Astrocyte (in vitro differentiated cells and primary cell): ENCODE results near the gene MYO7B. TPM values are rescaled to one million over a fixed set of nuclear protein-coding genes. Genes with fewer than 3 reads are reported as not detected.

Source experiments
- DNase-seq: peaks from one replicate; pipeline ENCODE4 v3.0.0-alpha.2; 2010; ENCODE audit warnings: low read depth
- FAIRE-seq: peaks from 2 replicates; lab custom pipeline; 2011; peaks lifted over from hg19 to GRCh38; lab: Jason Lieb, UNC
- H2AFZ ChIP-seq: 2 replicates; pipeline ENCODE4 v1.6.0; 2012; ENCODE audit warnings: low read depth, low read length, inconsistent platforms
- H3K27ac ChIP-seq: 2 replicates; pipeline ENCODE4 v1.5.1; 2011; ENCODE audit warnings: low read depth, low read length, inconsistent platforms
- H3K27me3 ChIP-seq: 2 replicates; pipeline ENCODE4 v1.6.0; 2011; ENCODE audit warnings: low read length, inconsistent platforms; ENCODE audit not compliant: insufficient read depth
- H3K36me3 ChIP-seq: 2 replicates; pipeline ENCODE4 v1.5.1; 2011; ENCODE audit warnings: low read length, inconsistent platforms; ENCODE audit not compliant: insufficient read depth
- H3K4me1 ChIP-seq: 2 replicates; pipeline ENCODE4 v1.5.1; 2011; ENCODE audit warnings: low read length, inconsistent platforms; ENCODE audit not compliant: insufficient read depth
- H3K4me2 ChIP-seq: 2 replicates; pipeline ENCODE4 v1.6.0; 2012; ENCODE audit warnings: low read length, inconsistent platforms
- H3K4me3 ChIP-seq: 2 replicates; pipeline ENCODE4 v1.5.1; 2011; ENCODE audit warnings: low read depth, mild to moderate bottlenecking, low read length, inconsistent platforms; ENCODE audit not compliant: insufficient read depth
- H3K79me2 ChIP-seq: 2 replicates; pipeline ENCODE4 v1.6.0; 2012; ENCODE audit warnings: mild to moderate bottlenecking, low read length, inconsistent platforms; ENCODE audit not compliant: insufficient read depth
- H3K9ac ChIP-seq: 2 replicates; pipeline ENCODE4 v1.6.0; 2012; ENCODE audit warnings: mild to moderate bottlenecking, low read length, inconsistent platforms
- H3K9me3 ChIP-seq: 2 replicates; pipeline ENCODE4 v1.5.1; 2012; ENCODE audit warnings: low read depth, mild to moderate bottlenecking, low read length, inconsistent platforms; ENCODE audit not compliant: insufficient read depth
- H4K20me1 ChIP-seq: 2 replicates; pipeline ENCODE4 v1.6.0; 2012; ENCODE audit warnings: low read length, inconsistent platforms; ENCODE audit not compliant: insufficient read depth
- H3K27ac Mint-ChIP-seq: one replicate; pipeline ENCODE4 v1.8.0; 2021; ENCODE audit warnings: mild to moderate bottlenecking, mixed read lengths; ENCODE audit not compliant: unreplicated experiment
- H3K27me3 Mint-ChIP-seq: one replicate; pipeline ENCODE4 v1.8.0; 2021; ENCODE audit warnings: low read depth, mixed read lengths; ENCODE audit not compliant: unreplicated experiment
- H3K36me3 Mint-ChIP-seq: one replicate; pipeline ENCODE4 v1.8.0; 2021; ENCODE audit warnings: low read depth, mixed read lengths; ENCODE audit not compliant: unreplicated experiment
- H3K4me1 Mint-ChIP-seq: one replicate; pipeline ENCODE4 v1.8.0; 2021; ENCODE audit warnings: low read depth, mixed read lengths; ENCODE audit not compliant: unreplicated experiment
- H3K4me3 Mint-ChIP-seq: one replicate; pipeline ENCODE4 v1.8.0; 2021; ENCODE audit warnings: mild to moderate bottlenecking, moderate library complexity, mixed read lengths; ENCODE audit not compliant: unreplicated experiment
- H3K9me3 Mint-ChIP-seq: one replicate; pipeline ENCODE4 v1.8.0; 2021; ENCODE audit warnings: mild to moderate bottlenecking, mixed read lengths; ENCODE audit not compliant: unreplicated experiment
- EZH2 ChIP-seq: IDR thresholded peaks from 2 replicates; pipeline ENCODE4 v1.6.1; 2012; ENCODE audit warnings: mild to moderate bottlenecking, low read length, inconsistent platforms; ENCODE audit not compliant: insufficient read depth
- total RNA-seq: library from RNA; stranded (reverse); gene quantifications from 2 replicates; pipeline ENCODE4 v1.2.1, GENCODE V29; 2021
- TF ChIP-seq, protein P1 (sequence below): IDR thresholded peaks from 2 replicates; pipeline ENCODE4 v1.5.1; 2011; ENCODE audit warnings: low read depth, mild to moderate bottlenecking, inconsistent platforms, low read length, moderate library complexity; ENCODE audit not compliant: insufficient read depth

The MYO7B gene
- total RNA-seq, 1 donor from 2014 or later: 0.77 TPM

DNA sequence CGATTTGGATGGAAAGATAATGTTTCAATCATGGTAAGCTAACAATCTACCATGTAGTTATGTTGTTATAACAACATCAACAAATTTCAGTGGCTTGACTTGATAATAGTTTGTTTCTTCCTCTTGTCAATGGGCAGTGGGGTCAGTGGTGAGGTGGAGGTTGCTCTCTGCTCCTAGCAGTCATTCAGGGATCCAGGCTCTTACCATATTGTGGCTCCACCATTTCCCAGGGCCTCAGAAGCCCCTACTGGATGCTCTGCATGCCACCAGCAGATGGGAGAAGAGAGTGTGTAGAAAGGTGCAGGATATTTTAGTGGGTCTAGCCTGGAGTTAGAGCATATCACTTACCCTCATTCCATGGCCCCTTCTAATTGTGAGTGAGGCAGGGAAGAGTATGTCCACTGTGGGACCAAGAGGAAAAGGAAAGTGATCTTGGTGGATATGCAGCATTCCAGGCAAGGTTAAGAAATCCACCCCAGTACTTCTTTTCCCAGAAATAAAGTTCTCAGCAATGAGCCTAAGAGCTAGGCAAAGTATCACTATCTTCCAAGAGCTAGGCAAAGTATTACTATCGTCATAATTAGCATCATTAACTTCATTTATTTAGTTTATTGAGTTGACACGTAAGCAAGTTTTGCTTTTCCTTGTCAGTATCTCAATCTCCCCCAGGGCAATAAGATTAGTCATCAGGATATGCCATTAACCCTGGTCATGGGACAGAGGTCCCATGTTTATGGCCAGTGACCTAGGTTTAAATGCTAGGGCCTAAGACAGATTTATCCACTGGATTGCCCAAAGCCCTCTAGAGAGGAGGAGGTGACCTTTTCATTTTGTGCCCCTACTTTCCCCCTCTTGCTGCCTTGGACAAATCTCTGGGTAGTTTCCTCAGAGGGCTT lies 5.0 kb upstream of the MYO7B start:
- TF ChIP-seq, protein P1, sequence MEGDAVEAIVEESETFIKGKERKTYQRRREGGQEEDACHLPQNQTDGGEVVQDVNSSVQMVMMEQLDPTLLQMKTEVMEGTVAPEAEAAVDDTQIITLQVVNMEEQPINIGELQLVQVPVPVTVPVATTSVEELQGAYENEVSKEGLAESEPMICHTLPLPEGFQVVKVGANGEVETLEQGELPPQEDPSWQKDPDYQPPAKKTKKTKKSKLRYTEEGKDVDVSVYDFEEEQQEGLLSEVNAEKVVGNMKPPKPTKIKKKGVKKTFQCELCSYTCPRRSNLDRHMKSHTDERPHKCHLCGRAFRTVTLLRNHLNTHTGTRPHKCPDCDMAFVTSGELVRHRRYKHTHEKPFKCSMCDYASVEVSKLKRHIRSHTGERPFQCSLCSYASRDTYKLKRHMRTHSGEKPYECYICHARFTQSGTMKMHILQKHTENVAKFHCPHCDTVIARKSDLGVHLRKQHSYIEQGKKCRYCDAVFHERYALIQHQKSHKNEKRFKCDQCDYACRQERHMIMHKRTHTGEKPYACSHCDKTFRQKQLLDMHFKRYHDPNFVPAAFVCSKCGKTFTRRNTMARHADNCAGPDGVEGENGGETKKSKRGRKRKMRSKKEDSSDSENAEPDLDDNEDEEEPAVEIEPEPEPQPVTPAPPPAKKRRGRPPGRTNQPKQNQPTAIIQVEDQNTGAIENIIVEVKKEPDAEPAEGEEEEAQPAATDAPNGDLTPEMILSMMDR: no peak
- TF ChIP-seq EZH2: no peak
- Histone ChIP-seq H3K4me3 (no peak overlapping the region), H3K79me2 (peaks cover 8% of the 10 kb centered on the region), H2AFZ (no peak overlapping the region), H3K4me2 (no peak overlapping the region), H3K27ac (no peak overlapping the region), H3K27me3 (peaks cover 5% of the 10 kb centered on the region), H3K9me3 (no peaks in the 10 kb centered on the region), H3K4me1 (peaks cover 7% of the 10 kb centered on the region), H3K36me3 (no peaks in the 10 kb centered on the region), H3K9ac (no peak overlapping the region), H4K20me1 (no peaks in the 10 kb centered on the region)
- FAIRE-seq (no peak), DNase-seq (no peak)
- H3K4me3 Mint-ChIP-seq: no peak overlapping the region
- H3K9me3 Mint-ChIP-seq: peaks cover 13% of the 10 kb centered on the region
- peaks cover 7% of the 10 kb centered on the region for H3K4me1 Mint-ChIP-seq
- H3K27me3 Mint-ChIP-seq: peaks cover 16% of the 10 kb centered on the region
- H3K36me3 Mint-ChIP-seq: peaks cover 3% of the 10 kb centered on the region
- H3K27ac Mint-ChIP-seq: no peak overlapping the region

DNA sequence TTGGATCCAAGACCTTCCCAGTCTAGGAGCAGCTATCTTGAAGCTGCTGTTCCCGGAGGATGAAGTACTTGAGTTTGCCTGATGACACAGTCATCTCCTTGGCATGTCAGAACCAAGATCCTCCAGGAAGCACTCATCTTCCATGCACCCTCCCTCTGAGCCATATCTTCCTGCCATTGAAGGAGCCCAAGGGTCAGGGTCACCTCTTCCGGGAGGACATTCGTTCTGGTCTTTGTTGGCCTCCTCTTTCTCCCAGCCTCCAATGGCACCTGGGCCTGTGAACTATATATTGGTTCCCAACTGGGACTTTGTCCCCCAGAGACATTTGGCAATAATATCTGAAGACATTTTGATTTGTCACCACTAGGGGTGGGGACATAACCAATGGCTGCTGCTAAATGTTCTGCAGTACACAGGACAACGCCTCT lies 4.2 kb upstream of the MYO7B start:
- Histone ChIP-seq H3K4me2 (no peak overlapping the region), H3K27me3 (peaks cover 5% of the 10 kb centered on the region), H2AFZ (no peak overlapping the region), H4K20me1 (no peaks in the 10 kb centered on the region), H3K27ac (no peak overlapping the region), H3K79me2 (peaks cover under 1% of the 10 kb centered on the region), H3K4me1 (peaks cover 7% of the 10 kb centered on the region), H3K9me3 (no peaks in the 10 kb centered on the region), H3K36me3 (no peaks in the 10 kb centered on the region), H3K4me3 (no peak overlapping the region), H3K9ac (no peak overlapping the region)
- DNase-seq: no peak
- peaks cover 13% of the 10 kb centered on the region for H3K9me3 Mint-ChIP-seq
- peaks cover 3% of the 10 kb centered on the region for H3K36me3 Mint-ChIP-seq
- peaks cover 7% of the 10 kb centered on the region for H3K4me1 Mint-ChIP-seq
- no peak overlapping the region for H3K27ac Mint-ChIP-seq
- no peak for TF ChIP-seq EZH2
- TF ChIP-seq, protein P1: no peak
- peaks cover 16% of the 10 kb centered on the region for H3K27me3 Mint-ChIP-seq
- H3K4me3 Mint-ChIP-seq: no peak overlapping the region
- no peak for FAIRE-seq

DNA sequence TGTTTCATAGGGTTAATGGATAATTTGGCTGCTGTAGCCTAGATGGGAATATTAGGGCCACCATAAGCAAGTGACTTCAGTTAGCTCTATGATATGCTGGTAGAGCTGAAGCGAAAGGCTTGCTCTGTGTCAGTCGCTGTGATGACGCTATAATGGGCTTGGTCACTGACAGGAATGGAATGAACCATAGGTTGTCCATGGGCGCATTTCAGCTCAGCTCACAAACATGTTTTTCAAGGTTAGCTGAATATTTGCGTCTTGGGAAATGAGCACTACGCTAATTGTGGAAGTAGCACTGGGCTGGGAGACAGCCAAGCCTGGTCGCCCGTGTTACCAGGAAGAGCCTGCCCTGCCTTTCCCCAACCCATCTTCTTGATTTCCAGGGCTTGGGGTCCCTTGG lies 3.2 kb upstream of the MYO7B start:
- peaks cover 19% of the 10 kb centered on the region for H3K27me3 Mint-ChIP-seq
- H3K9me3 Mint-ChIP-seq: peaks cover 13% of the 10 kb centered on the region
- Histone ChIP-seq H3K9me3 (no peaks in the 10 kb centered on the region), H3K27ac (no peak overlapping the region), H3K9ac (no peak overlapping the region), H4K20me1 (no peaks in the 10 kb centered on the region), H3K79me2 (no peaks in the 10 kb centered on the region), H3K4me3 (no peak overlapping the region), H3K36me3 (no peaks in the 10 kb centered on the region), H3K4me1 (peaks cover 2% of the 10 kb centered on the region), H3K27me3 (peaks cover 5% of the 10 kb centered on the region), H2AFZ (no peak overlapping the region), H3K4me2 (no peak overlapping the region)
- TF ChIP-seq EZH2: no peak
- TF ChIP-seq, protein P1: no peak
- no peak overlapping the region for H3K4me3 Mint-ChIP-seq
- H3K36me3 Mint-ChIP-seq: peaks cover 3% of the 10 kb centered on the region
- DNase-seq (no peak), FAIRE-seq (no peak)
- peaks cover 1% of the 10 kb centered on the region for H3K4me1 Mint-ChIP-seq
- no peak overlapping the region for H3K27ac Mint-ChIP-seq
